Body of pancreas (tissue), 4 donors: ENCODE data around the gene CPXM2.

ENCODE experiments used
- POLR2A ChIP-seq, 3 donors: fragments of 450-650 bp; IDR thresholded peaks; one replicate each; pipeline ENCODE4 v1.6.1; 2016; ENCODE audit warnings: antibody characterized with exemption in 3 of 3, mild to moderate bottlenecking in 2 of 3
- TF ChIP-seq, protein P1 (sequence below), 7 experiments: fragments of 450-650 bp in 4 of 7; fragments of 200-600 bp in 3 of 7; sonication (generic) in 3 of 7; IDR thresholded peaks; one replicate each; pipeline ENCODE4 v1.5.1; 2016 to 2019; ENCODE audit warnings: antibody characterized with exemption in 7 of 7

DNA sequence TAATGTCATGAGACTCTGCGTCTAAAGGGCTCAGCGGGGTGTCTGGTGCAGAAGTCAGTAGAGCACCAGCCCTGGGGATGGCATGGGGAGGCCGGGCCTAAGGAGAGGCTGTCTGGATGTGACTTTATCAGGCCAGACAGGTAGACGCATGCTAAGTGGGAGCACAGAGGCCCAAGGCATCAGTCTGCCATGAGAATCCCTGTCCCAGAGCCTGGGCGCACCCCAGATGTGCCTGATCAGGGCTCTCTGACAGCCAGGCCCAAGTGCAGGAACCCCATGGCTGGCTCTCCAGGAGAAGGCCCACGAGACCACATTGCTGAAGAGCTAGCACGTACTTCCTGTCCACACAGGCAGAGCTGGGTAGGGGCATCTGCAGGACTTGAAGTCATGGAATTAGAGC, 48.0 kb upstream of the CPXM2 start:
- TF ChIP-seq, protein P1, sequence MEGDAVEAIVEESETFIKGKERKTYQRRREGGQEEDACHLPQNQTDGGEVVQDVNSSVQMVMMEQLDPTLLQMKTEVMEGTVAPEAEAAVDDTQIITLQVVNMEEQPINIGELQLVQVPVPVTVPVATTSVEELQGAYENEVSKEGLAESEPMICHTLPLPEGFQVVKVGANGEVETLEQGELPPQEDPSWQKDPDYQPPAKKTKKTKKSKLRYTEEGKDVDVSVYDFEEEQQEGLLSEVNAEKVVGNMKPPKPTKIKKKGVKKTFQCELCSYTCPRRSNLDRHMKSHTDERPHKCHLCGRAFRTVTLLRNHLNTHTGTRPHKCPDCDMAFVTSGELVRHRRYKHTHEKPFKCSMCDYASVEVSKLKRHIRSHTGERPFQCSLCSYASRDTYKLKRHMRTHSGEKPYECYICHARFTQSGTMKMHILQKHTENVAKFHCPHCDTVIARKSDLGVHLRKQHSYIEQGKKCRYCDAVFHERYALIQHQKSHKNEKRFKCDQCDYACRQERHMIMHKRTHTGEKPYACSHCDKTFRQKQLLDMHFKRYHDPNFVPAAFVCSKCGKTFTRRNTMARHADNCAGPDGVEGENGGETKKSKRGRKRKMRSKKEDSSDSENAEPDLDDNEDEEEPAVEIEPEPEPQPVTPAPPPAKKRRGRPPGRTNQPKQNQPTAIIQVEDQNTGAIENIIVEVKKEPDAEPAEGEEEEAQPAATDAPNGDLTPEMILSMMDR (IDR thresholded peaks at IDR 0.05): no peak
- no peak for TF ChIP-seq POLR2A (IDR thresholded peaks at IDR 0.05)
